Renal cortical epithelial cell (primary cell): ENCODE data around the gene KHSRP. TPM values are rescaled to one million over a fixed set of nuclear protein-coding genes. Genes with fewer than 3 reads are reported as not detected.

Experiments
- DNase-seq: peaks from one replicate; pipeline ENCODE4 v3.0.0-alpha.2; 2011; ENCODE audit warnings: low read depth
- total RNA-seq: library from RNA; depleted of rRNA; stranded (reverse); fragments of >200 nt; gene quantifications from 2 replicates; pipeline ENCODE4 v1.2.3, GENCODE V29; 2014

Gene KHSRP
- 69.5 and 175 TPM in 2 replicates for total RNA-seq

GRCh38 chr19:6424195-6424938, at the start of gene KHSRP:
Gene KHSRP (minus strand): TSS chr19:6424811. CDS start chr19:6424701, 110 bp downstream.
- no peak for DNase-seq

GRCh38 chr19:6473647-6474046, 49.0 kb upstream of the KHSRP start:
- DNase-seq = no peak

GRCh38 chr19:6472713-6473112, 48.1 kb upstream of the KHSRP start:
- DNase-seq = no peak

- DNase-seq = no peak
Measured at GRCh38 chr19:6471076-6471475, 46.5 kb upstream of the KHSRP start.

GRCh38 chr19:6470173-6470572, 45.6 kb upstream of the KHSRP start:
- no peak for DNase-seq

GRCh38 chr19:6467384-6467783, 42.8 kb upstream of the KHSRP start:
- no peak for DNase-seq

- no peak for DNase-seq
Measured at GRCh38 chr19:6466526-6467248, 42.1 kb upstream of the KHSRP start.

GRCh38 chr19:6465663-6466062, 41.1 kb upstream of the KHSRP start:
- no peak for DNase-seq

GRCh38 chr19:6465006-6465405, 40.4 kb upstream of the KHSRP start:
- peak; percentile 14 for DNase-seq

- peak; percentile 17 for DNase-seq
Measured at GRCh38 chr19:6464070-6464873, 39.7 kb upstream of the KHSRP start, which contains the start of gene CRB3. Gene CRB3 (plus strand): TSS chr19:6464271. CDS start chr19:6464702, 431 bp downstream.

- DNase-seq = peak; percentile 94
Measured at GRCh38 chr19:6460099-6460884, 35.7 kb upstream of the KHSRP start.

- peak; percentile 49 for DNase-seq
Measured at GRCh38 chr19:6459262-6460098, 34.9 kb upstream of the KHSRP start, which contains the start of gene SLC25A23. Gene SLC25A23 (minus strand): TSS chr19:6459792. CDS start chr19:6459628, 164 bp downstream.

GRCh38 chr19:6458695-6459261, 34.2 kb upstream of the KHSRP start:
- no peak for DNase-seq

GRCh38 chr19:6457958-6458694, 33.5 kb upstream of the KHSRP start:
- no peak for DNase-seq

GRCh38 chr19:6455924-6456323, 31.3 kb upstream of the KHSRP start:
- no peak for DNase-seq

- no peak for DNase-seq
Measured at GRCh38 chr19:6453951-6454565, 29.4 kb upstream of the KHSRP start.

GRCh38 chr19:6452899-6453298, 28.3 kb upstream of the KHSRP start:
- no peak for DNase-seq

GRCh38 chr19:6452223-6452614, 27.6 kb upstream of the KHSRP start:
- DNase-seq = no peak
